ENCODE results near the gene ZNF639.
"Not testable (repeated sequence)": the region's sequence is repeated elsewhere in the genome, so short reads cannot be mapped to it uniquely, and the experiment has no call there.

Gene ZNF639

GRCh38 chr3:179322286-179323196 is at the start of gene ZNF639:
TSS of gene ZNF639 (plus strand) at chr3:179323031. CDS start at chr3:179328294, 5,263 bp downstream.
- Histone ChIP-seq H3K4me1 (ENCODE audit: insufficient read depth, low read length) (peaks cover 12% of the 10 kb centered on the region), H2AFZ (ENCODE audit: low read depth, low read length) (peak within 1 kb of the TSS; percentile 77), H3K36me3 (ENCODE audit: insufficient read depth, low read length) (peaks cover 10% of the 10 kb centered on the region), H3K27me3 (ENCODE audit: insufficient read depth, low read length) (peaks cover 2% of the 10 kb centered on the region), H3K4me3 (ENCODE audit: low read length) (peak within 1 kb of the TSS; percentile 94), H3K9me3 (ENCODE audit: low read length) (no peaks in the 10 kb centered on the region)

GRCh38 chr3:179274434-179274833 is 48.4 kb upstream of the ZNF639 start:
- H2AFZ ChIP-seq (ENCODE audit: low read depth, low read length); H3K36me3 ChIP-seq (ENCODE audit: insufficient read depth, low read length); H3K27me3 ChIP-seq (ENCODE audit: insufficient read depth, low read length); H3K4me3 ChIP-seq (ENCODE audit: low read length); H3K4me1 ChIP-seq (ENCODE audit: insufficient read depth, low read length); H3K9me3 ChIP-seq (ENCODE audit: low read length): not testable (repeated sequence)

GRCh38 chr3:179276001-179276400 is 46.8 kb upstream of the ZNF639 start:
- H3K4me1 ChIP-seq (ENCODE audit: insufficient read depth, low read length) = no peaks in the 10 kb centered on the region
- H3K9me3 ChIP-seq (ENCODE audit: low read length) = no peaks in the 10 kb centered on the region
- no peaks in the 10 kb centered on the region for H3K27me3 ChIP-seq (ENCODE audit: insufficient read depth, low read length)
- no peak overlapping the region for H2AFZ ChIP-seq (ENCODE audit: low read depth, low read length)
- no peak overlapping the region for H3K4me3 ChIP-seq (ENCODE audit: low read length)
- H3K36me3 ChIP-seq (ENCODE audit: insufficient read depth, low read length) = no peaks in the 10 kb centered on the region

- Histone ChIP-seq H3K4me3 (ENCODE audit: low read length) (no peak overlapping the region), H3K36me3 (ENCODE audit: insufficient read depth, low read length) (no peaks in the 10 kb centered on the region), H3K27me3 (ENCODE audit: insufficient read depth, low read length) (no peaks in the 10 kb centered on the region), H3K9me3 (ENCODE audit: low read length) (no peaks in the 10 kb centered on the region), H3K4me1 (ENCODE audit: insufficient read depth, low read length) (no peaks in the 10 kb centered on the region), H2AFZ (ENCODE audit: low read depth, low read length) (no peak overlapping the region)
Measured at GRCh38 chr3:179276743-179277142, 46.1 kb upstream of the ZNF639 start.

- Histone ChIP-seq H2AFZ (ENCODE audit: low read depth, low read length) (no peak overlapping the region), H3K4me1 (ENCODE audit: insufficient read depth, low read length) (no peaks in the 10 kb centered on the region), H3K36me3 (ENCODE audit: insufficient read depth, low read length) (no peaks in the 10 kb centered on the region), H3K9me3 (ENCODE audit: low read length) (no peaks in the 10 kb centered on the region), H3K4me3 (ENCODE audit: low read length) (no peak overlapping the region), H3K27me3 (ENCODE audit: insufficient read depth, low read length) (no peaks in the 10 kb centered on the region)
Measured at GRCh38 chr3:179278151-179278550, 44.7 kb upstream of the ZNF639 start.

GRCh38 chr3:179278932-179279693 is 43.7 kb upstream of the ZNF639 start:
- H3K36me3 ChIP-seq (ENCODE audit: insufficient read depth, low read length) = no peaks in the 10 kb centered on the region
- H3K4me3 ChIP-seq (ENCODE audit: low read length) = no peak overlapping the region
- H3K4me1 ChIP-seq (ENCODE audit: insufficient read depth, low read length) = no peaks in the 10 kb centered on the region
- no peaks in the 10 kb centered on the region for H3K9me3 ChIP-seq (ENCODE audit: low read length)
- H3K27me3 ChIP-seq (ENCODE audit: insufficient read depth, low read length) = no peaks in the 10 kb centered on the region
- no peak overlapping the region for H2AFZ ChIP-seq (ENCODE audit: low read depth, low read length)

GRCh38 chr3:179279837-179280236 is 43.0 kb upstream of the ZNF639 start:
- Histone ChIP-seq H3K27me3 (ENCODE audit: insufficient read depth, low read length) (no peaks in the 10 kb centered on the region), H3K36me3 (ENCODE audit: insufficient read depth, low read length) (no peaks in the 10 kb centered on the region), H3K4me1 (ENCODE audit: insufficient read depth, low read length) (no peaks in the 10 kb centered on the region), H3K4me3 (ENCODE audit: low read length) (no peak overlapping the region), H3K9me3 (ENCODE audit: low read length) (no peaks in the 10 kb centered on the region), H2AFZ (ENCODE audit: low read depth, low read length) (no peak overlapping the region)

- H2AFZ ChIP-seq (ENCODE audit: low read depth, low read length) = no peak overlapping the region
- no peak overlapping the region for H3K4me3 ChIP-seq (ENCODE audit: low read length)
- no peaks in the 10 kb centered on the region for H3K9me3 ChIP-seq (ENCODE audit: low read length)
- no peaks in the 10 kb centered on the region for H3K27me3 ChIP-seq (ENCODE audit: insufficient read depth, low read length)
- no peaks in the 10 kb centered on the region for H3K4me1 ChIP-seq (ENCODE audit: insufficient read depth, low read length)
- H3K36me3 ChIP-seq (ENCODE audit: insufficient read depth, low read length) = no peaks in the 10 kb centered on the region
Measured at GRCh38 chr3:179281825-179282224, 41.0 kb upstream of the ZNF639 start.

- no peak overlapping the region for H3K4me3 ChIP-seq (ENCODE audit: low read length)
- no peaks in the 10 kb centered on the region for H3K4me1 ChIP-seq (ENCODE audit: insufficient read depth, low read length)
- no peak overlapping the region for H2AFZ ChIP-seq (ENCODE audit: low read depth, low read length)
- H3K9me3 ChIP-seq (ENCODE audit: low read length) = no peaks in the 10 kb centered on the region
- H3K27me3 ChIP-seq (ENCODE audit: insufficient read depth, low read length) = no peaks in the 10 kb centered on the region
- no peaks in the 10 kb centered on the region for H3K36me3 ChIP-seq (ENCODE audit: insufficient read depth, low read length)
Measured at GRCh38 chr3:179286331-179286730, 36.5 kb upstream of the ZNF639 start.

GRCh38 chr3:179288845-179289244 is 34.0 kb upstream of the ZNF639 start:
- Histone ChIP-seq H3K27me3 (ENCODE audit: insufficient read depth, low read length) (no peaks in the 10 kb centered on the region), H3K9me3 (ENCODE audit: low read length) (no peaks in the 10 kb centered on the region), H3K4me3 (ENCODE audit: low read length) (no peak overlapping the region), H2AFZ (ENCODE audit: low read depth, low read length) (no peak overlapping the region), H3K36me3 (ENCODE audit: insufficient read depth, low read length) (no peaks in the 10 kb centered on the region), H3K4me1 (ENCODE audit: insufficient read depth, low read length) (no peaks in the 10 kb centered on the region)

GRCh38 chr3:179289295-179289694 is 33.5 kb upstream of the ZNF639 start:
- Histone ChIP-seq H2AFZ (ENCODE audit: low read depth, low read length) (no peak overlapping the region), H3K4me1 (ENCODE audit: insufficient read depth, low read length) (no peaks in the 10 kb centered on the region), H3K27me3 (ENCODE audit: insufficient read depth, low read length) (no peaks in the 10 kb centered on the region), H3K9me3 (ENCODE audit: low read length) (no peaks in the 10 kb centered on the region), H3K4me3 (ENCODE audit: low read length) (no peak overlapping the region), H3K36me3 (ENCODE audit: insufficient read depth, low read length) (no peaks in the 10 kb centered on the region)

GRCh38 chr3:179292450-179292849 is 30.4 kb upstream of the ZNF639 start:
- no peaks in the 10 kb centered on the region for H3K27me3 ChIP-seq (ENCODE audit: insufficient read depth, low read length)
- no peaks in the 10 kb centered on the region for H3K4me1 ChIP-seq (ENCODE audit: insufficient read depth, low read length)
- H3K4me3 ChIP-seq (ENCODE audit: low read length) = no peak overlapping the region
- no peaks in the 10 kb centered on the region for H3K36me3 ChIP-seq (ENCODE audit: insufficient read depth, low read length)
- H2AFZ ChIP-seq (ENCODE audit: low read depth, low read length) = no peak overlapping the region
- H3K9me3 ChIP-seq (ENCODE audit: low read length) = no peaks in the 10 kb centered on the region

- no peak overlapping the region for H2AFZ ChIP-seq (ENCODE audit: low read depth, low read length)
- no peaks in the 10 kb centered on the region for H3K36me3 ChIP-seq (ENCODE audit: insufficient read depth, low read length)
- no peak overlapping the region for H3K4me3 ChIP-seq (ENCODE audit: low read length)
- no peaks in the 10 kb centered on the region for H3K4me1 ChIP-seq (ENCODE audit: insufficient read depth, low read length)
- no peaks in the 10 kb centered on the region for H3K9me3 ChIP-seq (ENCODE audit: low read length)
- no peaks in the 10 kb centered on the region for H3K27me3 ChIP-seq (ENCODE audit: insufficient read depth, low read length)
Measured at GRCh38 chr3:179297971-179298725, 24.7 kb upstream of the ZNF639 start.

Measured in neuron (in vitro differentiated cells).